CD4-positive, alpha-beta T cell treated with Interleukin-6 for 4 hours (primary cell): ENCODE data around the gene RNF152.

Experiments
- DNase-seq: peaks from one replicate; pipeline ENCODE4 v3.0.0-alpha.2; 2020; ENCODE audit warnings: mixed read lengths

Gene RNF152

GRCh38 chr18:61893971-61894750 is 1.4 kb upstream of the RNF152 start:
- peak; percentile 74 for DNase-seq

GRCh38 chr18:61893309-61893970 is 633 bp upstream of the RNF152 start:
- DNase-seq = peak; percentile 23

- DNase-seq = no peak
Observed at GRCh38 chr18:61891894-61892293, 913 bp downstream of the RNF152 start.

- DNase-seq = no peak
Observed at GRCh38 chr18:61891271-61891670, 1.5 kb downstream of the RNF152 start.

GRCh38 chr18:61890344-61890743 is 2.5 kb downstream of the RNF152 start:
- DNase-seq = no peak

GRCh38 chr18:61889541-61889940 is 3.3 kb downstream of the RNF152 start:
- no peak for DNase-seq

- no peak for DNase-seq
Observed at GRCh38 chr18:61888622-61889021, 4.2 kb downstream of the RNF152 start.

- DNase-seq = no peak
Observed at GRCh38 chr18:61887838-61888237, 5.0 kb downstream of the RNF152 start.

- no peak for DNase-seq
Observed at GRCh38 chr18:61883547-61883946, 9.3 kb downstream of the RNF152 start.

- no peak for DNase-seq
Observed at GRCh38 chr18:61882296-61883004, 10.4 kb downstream of the RNF152 start.

- DNase-seq = no peak
Observed at GRCh38 chr18:61876899-61877298, 15.9 kb downstream of the RNF152 start.

GRCh38 chr18:61870151-61870550 is 22.7 kb downstream of the RNF152 start:
- DNase-seq = no peak

- DNase-seq = no peak
Observed at GRCh38 chr18:61869636-61870035, 23.2 kb downstream of the RNF152 start.

GRCh38 chr18:61865466-61866175 is 27.2 kb downstream of the RNF152 start:
- no peak for DNase-seq

GRCh38 chr18:61861372-61861771 is 31.4 kb downstream of the RNF152 start:
- no peak for DNase-seq

GRCh38 chr18:61860302-61860701 is 32.5 kb downstream of the RNF152 start:
- no peak for DNase-seq

- DNase-seq = no peak
Observed at GRCh38 chr18:61859113-61859512, 33.7 kb downstream of the RNF152 start.

- no peak for DNase-seq
Observed at GRCh38 chr18:61856678-61857077, 36.1 kb downstream of the RNF152 start.

- DNase-seq = no peak
Observed at GRCh38 chr18:61855449-61856378, 37.1 kb downstream of the RNF152 start.

GRCh38 chr18:61854578-61855448 is 38.0 kb downstream of the RNF152 start:
- no peak for DNase-seq

- DNase-seq = no peak
Observed at GRCh38 chr18:61853855-61854254, 39.0 kb downstream of the RNF152 start.
